NCI-H1436 (cell line): Measurements from ENCODE around the gene G3BP2.
"Not testable (repeated sequence)": the region's sequence is repeated elsewhere in the genome, so short reads cannot be mapped to it uniquely, and the experiment has no call there.

ENCODE experiments used
- DNase-seq: peaks from one replicate; lab custom pipeline; 2025; lab: John Stamatoyannopoulos, UW

G3BP2 gene

DNA sequence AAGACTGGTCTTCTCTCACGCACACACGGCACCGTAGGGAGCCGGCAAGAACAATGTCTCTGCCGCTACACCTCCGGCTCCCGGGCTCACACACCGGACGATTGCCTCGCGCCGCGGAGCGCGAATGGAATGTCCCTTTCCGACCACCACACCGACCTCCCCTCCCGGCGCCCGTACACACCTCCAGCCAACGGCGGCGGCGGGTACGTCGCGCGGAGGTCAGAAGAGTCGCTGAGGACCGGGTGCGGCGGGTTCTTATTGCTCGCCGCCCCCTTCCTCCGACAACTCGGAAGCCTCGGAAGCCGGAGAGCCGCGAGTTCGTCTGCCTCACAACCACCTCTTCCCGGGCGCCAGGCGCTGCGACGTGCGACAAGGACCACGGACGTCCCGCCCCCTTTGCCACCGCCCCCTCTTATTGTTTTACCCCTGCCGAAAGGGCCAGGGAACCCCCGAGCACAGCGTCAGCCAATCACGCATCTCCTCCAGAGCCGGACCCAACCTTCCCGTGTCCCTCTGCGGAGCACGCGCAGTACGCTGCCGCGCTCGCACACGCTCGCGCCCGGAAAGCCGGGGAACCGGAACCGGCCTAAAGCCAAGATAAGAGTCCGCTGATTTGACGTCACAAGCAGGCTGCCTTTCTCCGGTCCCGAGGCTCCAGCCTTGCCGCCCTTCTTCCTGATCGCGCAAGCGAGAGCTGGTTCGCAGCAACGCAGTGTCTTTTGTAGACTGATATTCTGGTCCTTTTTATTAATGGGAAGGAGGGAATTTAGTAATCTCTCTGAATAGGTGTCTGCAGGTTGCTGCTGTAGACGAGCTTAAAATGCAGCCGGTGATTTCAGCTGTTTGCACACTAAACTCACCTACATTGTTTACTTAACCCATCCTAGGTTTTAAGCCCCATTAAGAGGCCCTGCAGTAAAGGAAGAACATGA, at the start of gene G3BP2:
Gene G3BP2 (minus strand): TSS at position 385 of the 932 bp plus-strand sequence. CDS start 11,386 bp downstream, outside the sequence.
- DNase-seq: peak; percentile 97

DNA sequence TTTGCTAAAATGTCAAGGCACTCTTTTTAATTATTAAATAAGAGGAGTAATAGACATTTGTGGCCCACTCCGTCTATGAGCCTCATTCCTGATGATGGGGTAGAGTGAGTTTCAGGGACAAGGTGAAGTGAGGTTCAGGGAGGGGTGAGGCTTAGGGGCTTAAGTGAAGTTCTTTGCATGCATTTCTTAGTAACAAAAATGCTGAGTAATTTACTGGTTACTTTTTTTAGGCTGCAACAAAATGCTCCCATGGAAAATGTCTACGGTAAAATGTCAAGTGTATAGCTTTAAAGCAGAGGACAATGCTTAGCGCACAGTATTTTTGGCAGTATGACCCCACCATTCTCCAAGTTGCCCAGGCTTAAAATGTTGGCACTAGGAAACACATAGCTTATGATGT, 49.2 kb upstream of the G3BP2 start:
- DNase-seq: no peak

GRCh38 chr4:75718529-75718928, 45.3 kb upstream of the G3BP2 start:
- DNase-seq: no peak

- no peak for DNase-seq
These were observed 44.2 kb upstream of the G3BP2 start for GRCh38 chr4:75717408-75717807.

GRCh38 chr4:75716054-75716453, 42.8 kb upstream of the G3BP2 start:
- DNase-seq: not testable (repeated sequence)

GRCh38 chr4:75715105-75715799, 42.0 kb upstream of the G3BP2 start:
- no peak for DNase-seq

DNA sequence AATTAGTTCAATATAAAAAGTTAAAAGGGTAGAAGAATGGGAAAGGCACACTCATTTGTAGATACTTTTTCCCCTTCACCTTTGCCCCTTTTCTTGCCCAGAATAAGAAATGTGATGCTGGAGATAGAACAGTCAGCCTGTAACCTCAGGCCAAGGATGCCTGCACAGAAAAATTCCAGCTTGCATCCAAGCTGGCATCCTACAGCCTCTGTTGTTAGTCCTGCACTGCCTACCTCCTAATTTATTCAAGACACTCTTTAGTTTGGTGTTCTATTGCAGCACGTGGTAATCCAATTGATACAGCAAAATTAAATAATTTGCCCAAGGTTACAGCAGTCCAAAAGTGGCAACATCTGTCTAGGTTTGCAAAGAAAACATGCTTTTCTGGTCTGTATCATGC, 41.5 kb upstream of the G3BP2 start:
- no peak for DNase-seq

- DNase-seq: no peak
These were observed 40.8 kb upstream of the G3BP2 start for GRCh38 chr4:75714011-75714410.

GRCh38 chr4:75710246-75710645, 37.0 kb upstream of the G3BP2 start:
- no peak for DNase-seq

- no peak for DNase-seq
These were observed 35.0 kb upstream of the G3BP2 start for GRCh38 chr4:75708218-75708691.

- no peak for DNase-seq
These were observed 32.2 kb upstream of the G3BP2 start for GRCh38 chr4:75705198-75705977.

DNA sequence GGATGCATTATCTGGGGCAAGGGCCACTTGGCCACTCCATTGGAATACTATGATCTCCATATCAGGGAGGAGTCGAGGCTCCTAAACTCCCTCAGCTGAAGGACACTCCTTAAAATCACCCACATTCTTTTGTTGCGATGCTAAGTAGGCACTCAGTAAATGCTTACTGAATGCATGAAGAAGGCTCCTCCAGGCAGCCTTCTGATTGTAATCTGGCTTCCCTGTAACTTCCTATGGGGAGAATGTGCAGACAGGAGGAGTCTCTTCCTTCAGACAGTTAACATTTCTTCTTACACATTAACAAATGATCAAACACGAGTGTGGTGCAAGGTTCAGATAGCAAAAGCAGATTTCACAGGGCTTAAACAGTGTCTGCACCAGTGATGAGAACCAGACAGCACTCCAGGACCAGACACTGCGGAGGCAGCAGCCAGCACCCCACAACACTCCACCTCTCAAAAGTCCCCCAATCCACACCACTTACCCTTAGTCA, 29.8 kb upstream of the G3BP2 start:
- no peak for DNase-seq

DNA sequence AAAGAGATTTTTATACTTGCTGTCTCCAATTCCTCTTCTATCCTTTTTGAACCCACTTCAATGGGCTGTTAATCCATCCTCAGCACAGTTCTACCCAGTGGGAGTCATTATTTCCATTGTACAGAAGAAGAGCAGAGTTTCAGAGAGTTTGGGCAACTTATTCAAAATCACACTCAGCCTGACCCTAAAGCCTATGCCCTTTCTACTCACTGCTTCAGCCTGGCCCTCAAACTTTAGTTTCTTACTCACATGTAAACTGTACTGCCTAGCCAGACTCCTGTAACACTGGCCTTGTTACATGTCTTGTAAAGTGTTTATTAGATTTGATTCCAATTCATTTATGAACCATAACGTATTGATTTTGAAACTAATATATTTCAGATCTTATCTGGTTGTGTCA, 26.1 kb upstream of the G3BP2 start:
- no peak for DNase-seq

GRCh38 chr4:75698963-75699228, 25.7 kb upstream of the G3BP2 start:
- no peak for DNase-seq

- DNase-seq: no peak
These were observed 25.2 kb upstream of the G3BP2 start for GRCh38 chr4:75698162-75698962.

- DNase-seq: no peak
These were observed 23.4 kb upstream of the G3BP2 start for GRCh38 chr4:75696581-75696980.

- DNase-seq: no peak
These were observed 22.9 kb upstream of the G3BP2 start for GRCh38 chr4:75696071-75696470.

- DNase-seq: not testable (repeated sequence)
These were observed 18.9 kb upstream of the G3BP2 start for GRCh38 chr4:75692066-75692465.

- DNase-seq: not testable (repeated sequence)
These were observed 13.9 kb upstream of the G3BP2 start for GRCh38 chr4:75687125-75687524.

DNA sequence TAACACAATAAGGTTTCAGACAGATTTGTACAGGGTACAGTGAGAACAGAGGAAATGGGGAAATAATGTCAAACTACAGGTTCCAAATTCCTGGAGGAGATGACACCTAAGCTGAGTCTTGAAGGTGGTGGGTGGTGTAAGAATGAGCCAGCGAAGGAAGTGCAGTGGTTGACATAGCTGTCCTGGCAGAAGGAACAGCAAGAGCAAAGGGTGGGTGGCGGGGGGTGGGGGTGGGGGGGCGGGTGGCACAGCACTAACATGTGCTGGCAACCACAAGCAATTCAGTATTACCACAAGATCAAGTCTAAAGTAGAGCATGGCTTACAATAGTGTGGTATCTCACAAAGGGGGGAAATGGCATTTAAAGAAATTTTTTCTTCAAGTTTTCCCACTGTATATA, 13.1 kb upstream of the G3BP2 start:
- DNase-seq: no peak

- no peak for DNase-seq
These were observed 12.5 kb upstream of the G3BP2 start for GRCh38 chr4:75685546-75686189.
